MCF 10A (cell line): Measurements from ENCODE around the gene SOWAHC. TPM values are rescaled to one million over a fixed set of nuclear protein-coding genes. Genes with fewer than 3 reads are reported as not detected.

Experiments
- BruUV-seq: library from RNA; stranded (reverse); fragments of 400-500 nt; replicated peaks from 2 replicates; lab custom pipeline; 2021; lab: Mats Ljungman, UMichigan
- CTCF ChIA-PET: fragments of 300-600 bp; sonication (Branson Sonifier 250); formaldehyde crosslinking; extraction: SDS; loops from one replicate; lab custom pipeline; 2021; ENCODE audit warnings: antibody characterized with exemption, inconsistent platforms; lab: Yijun Ruan, JAX
- POLR2A ChIA-PET: fragments of 300-600, 350-650 bp; sonication (Branson Sonifier 250); formaldehyde crosslinking; extraction: SDS; loops from one replicate; lab custom pipeline; 2020; ENCODE audit warnings: antibody characterized with exemption, inconsistent platforms; lab: Yijun Ruan, JAX
- DNase-seq: peaks from one replicate; pipeline ENCODE4 v3.0.0-alpha.2; 2018; ENCODE audit not compliant: unreplicated experiment
- H3K27ac Mint-ChIP-seq: one replicate; pipeline ENCODE4 v1.8.0; 2022; ENCODE audit warnings: mild to moderate bottlenecking, low read depth, mixed read lengths; ENCODE audit not compliant: unreplicated experiment
- H3K27me3 Mint-ChIP-seq: one replicate; pipeline ENCODE4 v1.8.0; 2022; ENCODE audit warnings: mixed read lengths; ENCODE audit not compliant: insufficient read depth, unreplicated experiment
- H3K36me3 Mint-ChIP-seq: one replicate; pipeline ENCODE4 v1.8.0; 2022; ENCODE audit warnings: mild to moderate bottlenecking, moderate library complexity, mixed read lengths; ENCODE audit not compliant: insufficient read depth, unreplicated experiment
- H3K4me1 Mint-ChIP-seq: one replicate; pipeline ENCODE4 v1.8.0; 2022; ENCODE audit warnings: mixed read lengths; ENCODE audit not compliant: insufficient read depth, unreplicated experiment
- H3K4me3 Mint-ChIP-seq: one replicate; pipeline ENCODE4 v1.8.0; 2022; ENCODE audit warnings: mild to moderate bottlenecking, moderate library complexity, mixed read lengths; ENCODE audit not compliant: unreplicated experiment
- H3K9me3 Mint-ChIP-seq: one replicate; pipeline ENCODE4 v1.8.0; 2022; ENCODE audit warnings: mixed read lengths; ENCODE audit not compliant: unreplicated experiment
- intact Hi-C: fragments of 100-400 bp; cut with micrococcal nuclease; formaldehyde crosslinking; loops from 2 replicates; pipeline ENCODE4 v1.14.1; 2022
- total RNA-seq: library from RNA; stranded (reverse); gene quantifications from 2 replicates; pipeline ENCODE4 v1.2.3, GENCODE V29; 2022
- TF ChIP-seq, protein P1 (sequence below): fragments of 200-600 bp; IDR thresholded peaks from one replicate; pipeline ENCODE4 v1.8.0; 2022; ENCODE audit warnings: antibody characterized with exemption, mild to moderate bottlenecking; ENCODE audit not compliant: unreplicated experiment

The SOWAHC gene
- total RNA-seq, 1 experiment from 2014 or later = 35.3 TPM

DNA sequence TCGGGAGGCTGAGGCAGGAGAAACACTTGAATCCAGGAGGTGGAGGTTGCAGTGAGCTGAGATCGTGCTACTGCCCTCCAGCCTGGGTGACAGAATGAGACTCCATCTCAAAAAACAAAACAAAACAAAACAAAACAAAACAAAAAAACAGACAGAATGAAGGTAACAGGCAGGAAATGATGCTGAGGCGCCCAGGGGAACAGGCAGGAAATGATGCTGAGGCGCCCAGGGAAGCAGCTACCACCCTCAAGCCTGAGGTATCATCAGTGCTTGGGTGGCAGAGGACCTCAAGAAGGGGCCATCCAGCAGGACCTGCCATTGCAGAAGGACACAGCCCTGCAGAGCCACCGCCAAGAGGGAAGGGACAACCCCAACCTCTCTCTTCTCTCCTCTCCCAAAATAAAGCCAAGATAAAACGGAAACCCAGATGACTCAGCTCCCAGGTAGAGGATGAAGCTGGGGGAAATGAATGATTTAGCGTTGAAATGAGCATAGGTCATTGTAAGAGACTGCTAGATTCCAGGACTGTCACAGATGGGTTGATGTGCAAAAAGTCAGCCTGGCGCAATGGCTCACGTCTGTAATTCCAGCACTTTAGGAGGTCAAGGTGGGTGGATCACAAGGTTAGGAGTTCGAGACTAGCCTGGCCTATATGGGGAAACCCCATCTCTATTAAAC, 19.3 kb downstream of the SOWAHC start:
- H3K27ac Mint-ChIP-seq = no peak overlapping the region
- TF ChIP-seq, protein P1, sequence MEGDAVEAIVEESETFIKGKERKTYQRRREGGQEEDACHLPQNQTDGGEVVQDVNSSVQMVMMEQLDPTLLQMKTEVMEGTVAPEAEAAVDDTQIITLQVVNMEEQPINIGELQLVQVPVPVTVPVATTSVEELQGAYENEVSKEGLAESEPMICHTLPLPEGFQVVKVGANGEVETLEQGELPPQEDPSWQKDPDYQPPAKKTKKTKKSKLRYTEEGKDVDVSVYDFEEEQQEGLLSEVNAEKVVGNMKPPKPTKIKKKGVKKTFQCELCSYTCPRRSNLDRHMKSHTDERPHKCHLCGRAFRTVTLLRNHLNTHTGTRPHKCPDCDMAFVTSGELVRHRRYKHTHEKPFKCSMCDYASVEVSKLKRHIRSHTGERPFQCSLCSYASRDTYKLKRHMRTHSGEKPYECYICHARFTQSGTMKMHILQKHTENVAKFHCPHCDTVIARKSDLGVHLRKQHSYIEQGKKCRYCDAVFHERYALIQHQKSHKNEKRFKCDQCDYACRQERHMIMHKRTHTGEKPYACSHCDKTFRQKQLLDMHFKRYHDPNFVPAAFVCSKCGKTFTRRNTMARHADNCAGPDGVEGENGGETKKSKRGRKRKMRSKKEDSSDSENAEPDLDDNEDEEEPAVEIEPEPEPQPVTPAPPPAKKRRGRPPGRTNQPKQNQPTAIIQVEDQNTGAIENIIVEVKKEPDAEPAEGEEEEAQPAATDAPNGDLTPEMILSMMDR = no peak
- intact Hi-C loops = no loop called here
- POLR2A ChIA-PET = interaction anchor here (1.0 to 1.3 kb wide), 2 partner anchors 25 to 65 kb away, joined by 3 to 4 read pairs; no protein-coding TSS in a partner anchor
- BruUV-seq = no TSS peak
- no peaks in the 10 kb centered on the region for H3K27me3 Mint-ChIP-seq
- H3K36me3 Mint-ChIP-seq = no peaks in the 10 kb centered on the region
- DNase-seq = no peak
- H3K9me3 Mint-ChIP-seq = no peaks in the 10 kb centered on the region
- H3K4me3 Mint-ChIP-seq = no peak overlapping the region
- CTCF ChIA-PET = interaction anchor here (0.7 to 0.9 kb wide), 2 partner anchors 12 to 14 kb away, joined by 3 read pairs; no protein-coding TSS in a partner anchor
- H3K4me1 Mint-ChIP-seq = peaks cover 12% of the 10 kb centered on the region

DNA sequence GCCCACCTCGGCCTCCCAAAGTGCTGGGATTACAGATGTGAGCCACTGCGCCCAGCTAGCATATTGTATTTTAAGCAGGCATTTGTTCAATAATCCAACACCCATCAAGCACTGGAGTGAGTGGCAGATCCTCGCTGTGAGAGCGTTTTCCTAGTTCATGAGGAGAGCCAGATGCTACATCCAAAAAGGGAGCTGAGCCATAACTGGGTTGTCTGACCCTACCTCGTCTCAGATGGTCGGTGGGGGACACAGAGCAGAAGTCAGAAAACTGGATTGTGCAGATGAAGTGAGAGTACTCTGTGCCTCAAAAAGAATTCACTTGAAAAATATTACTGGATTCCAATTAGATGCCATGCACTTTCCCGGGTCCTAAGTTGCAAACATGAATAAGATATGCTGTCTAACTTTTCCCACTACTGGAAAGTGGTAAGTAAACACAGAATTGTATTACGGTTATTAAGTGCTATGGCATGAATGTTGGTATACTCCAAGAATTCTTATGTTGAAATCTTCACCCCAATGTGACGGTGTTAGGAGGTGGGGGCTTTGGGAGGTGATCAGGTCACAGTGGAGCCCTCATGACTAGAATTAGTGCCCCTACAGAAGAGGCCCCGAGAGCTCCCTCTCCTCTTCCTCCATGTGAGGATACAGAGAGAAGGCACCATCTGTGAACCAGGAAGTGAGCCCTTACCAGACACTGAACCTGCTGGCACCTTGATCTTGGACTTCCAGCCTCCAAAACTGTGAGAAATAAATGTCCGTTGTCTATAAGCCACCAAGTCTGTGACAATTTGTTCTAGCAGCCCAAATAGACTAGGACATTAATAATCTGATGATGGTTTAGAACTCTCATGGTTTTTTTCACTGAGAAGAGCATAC, 21.5 kb downstream of the SOWAHC start:
- no peaks in the 10 kb centered on the region for H3K36me3 Mint-ChIP-seq
- ChIA-PET CTCF (no interaction called here), POLR2A (interaction anchor here (0.6 to 1.4 kb wide), 3 partner anchors 14 to 20 kb away, joined by 3 to 6 read pairs (median 5); no protein-coding TSS in a partner anchor)
- peaks cover 12% of the 10 kb centered on the region for H3K4me1 Mint-ChIP-seq
- TF ChIP-seq, protein P1 = no peak
- no peak overlapping the region for H3K27ac Mint-ChIP-seq
- no TSS peak for BruUV-seq
- no peak overlapping the region for H3K4me3 Mint-ChIP-seq
- H3K9me3 Mint-ChIP-seq = no peaks in the 10 kb centered on the region
- no peak for DNase-seq
- no peaks in the 10 kb centered on the region for H3K27me3 Mint-ChIP-seq
- intact Hi-C loops = no loop called here

DNA sequence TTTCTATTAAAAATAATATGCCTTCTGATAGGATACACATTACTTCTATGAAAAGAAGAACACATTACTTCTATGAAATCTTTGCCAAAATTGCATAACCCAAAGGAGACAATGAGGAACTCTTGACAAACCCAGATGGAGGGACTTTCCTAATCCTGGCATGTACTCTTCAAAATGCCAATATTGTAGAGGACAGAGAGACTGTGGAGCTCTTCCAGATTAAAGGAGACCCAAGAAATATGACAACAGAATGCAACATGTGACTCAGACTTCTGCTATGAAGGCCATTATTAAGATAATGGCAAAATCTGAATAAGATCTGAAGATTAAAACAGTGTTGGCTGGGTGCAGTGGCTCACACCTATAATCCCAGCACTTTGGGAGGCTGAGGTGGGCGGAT, 22.2 kb downstream of the SOWAHC start:
- Mint-ChIP-seq H3K4me1 (peaks cover 12% of the 10 kb centered on the region), H3K36me3 (no peaks in the 10 kb centered on the region), H3K27ac (no peak overlapping the region), H3K4me3 (no peak overlapping the region), H3K9me3 (no peaks in the 10 kb centered on the region), H3K27me3 (no peaks in the 10 kb centered on the region)
- CTCF ChIA-PET = no interaction called here
- intact Hi-C loops = no loop called here
- no TSS peak for BruUV-seq
- TF ChIP-seq, protein P1 = no peak
- peak; percentile 65 for DNase-seq
- POLR2A ChIA-PET = interaction anchor here (0.6 to 1.4 kb wide), 4 partner anchors 14 to 27 kb away, joined by 3 to 6 read pairs (median 4); no protein-coding TSS in a partner anchor
